Esophagus mucosa (tissue), 1 donor: ENCODE data around the gene RBFOX1. TPM values are rescaled to one million over a fixed set of nuclear protein-coding genes. Genes with fewer than 3 reads are reported as not detected.

Experiments
- ATAC-seq: fragments of 200-7000 bp; cut with Tn5 transposase; one replicate; pipeline ENCODE4 v1.9.1; 2020
- total RNA-seq: library from RNA; stranded (reverse); gene quantifications from one replicate; pipeline ENCODE4 v1.2.4, GENCODE V29; 2023
- donor health status: DM: yes; HTN: yes; CAD: no.

The RBFOX1 gene
- total RNA-seq, 1 donor from 2014 or later: not detected

- no peak for ATAC-seq
These were observed 42.0 kb downstream of the RBFOX1 start for GRCh38 chr16:7374614-7375174.

GRCh38 chr16:7376227-7376626 lies 43.6 kb downstream of the RBFOX1 start:
- no peak for ATAC-seq

- ATAC-seq: no peak
These were observed 44.6 kb downstream of the RBFOX1 start for GRCh38 chr16:7377231-7377630.

- ATAC-seq: no peak
These were observed 45.5 kb downstream of the RBFOX1 start for GRCh38 chr16:7378024-7378695.

GRCh38 chr16:7380441-7380840 lies 47.8 kb downstream of the RBFOX1 start:
- ATAC-seq: no peak

GRCh38 chr16:7380911-7381310 lies 48.3 kb downstream of the RBFOX1 start:
- ATAC-seq: no peak

GRCh38 chr16:7381671-7382070 lies 49.0 kb downstream of the RBFOX1 start:
- no peak for ATAC-seq

- ATAC-seq: no peak
These were observed 49.9 kb downstream of the RBFOX1 start for GRCh38 chr16:7382521-7382920.

GRCh38 chr16:7390974-7391373 lies 58.3 kb downstream of the RBFOX1 start:
- ATAC-seq: no peak

- ATAC-seq: no peak
These were observed 59.0 kb downstream of the RBFOX1 start for GRCh38 chr16:7391694-7392093.

- ATAC-seq: no peak
These were observed 59.6 kb downstream of the RBFOX1 start for GRCh38 chr16:7392206-7392605.

- no peak for ATAC-seq
These were observed 61.0 kb downstream of the RBFOX1 start for GRCh38 chr16:7393680-7394079.

- no peak for ATAC-seq
These were observed 62.2 kb downstream of the RBFOX1 start for GRCh38 chr16:7394720-7395336.

- no peak for ATAC-seq
These were observed 65.3 kb downstream of the RBFOX1 start for GRCh38 chr16:7397901-7398300.

GRCh38 chr16:7398536-7398935 lies 65.9 kb downstream of the RBFOX1 start:
- ATAC-seq: no peak

- no peak for ATAC-seq
These were observed 66.7 kb downstream of the RBFOX1 start for GRCh38 chr16:7399296-7399695.

GRCh38 chr16:7400117-7400890 lies 67.7 kb downstream of the RBFOX1 start:
- ATAC-seq: no peak

GRCh38 chr16:7404217-7404616 lies 71.6 kb downstream of the RBFOX1 start:
- no peak for ATAC-seq

GRCh38 chr16:7405166-7405565 lies 72.5 kb downstream of the RBFOX1 start:
- peak; percentile 86 for ATAC-seq

- ATAC-seq: no peak
These were observed 76.2 kb downstream of the RBFOX1 start for GRCh38 chr16:7408700-7409365.

GRCh38 chr16:7419441-7419840 lies 86.8 kb downstream of the RBFOX1 start:
- ATAC-seq: no peak

GRCh38 chr16:7420079-7420478 lies 87.4 kb downstream of the RBFOX1 start:
- no peak for ATAC-seq

- no peak for ATAC-seq
These were observed 88.2 kb downstream of the RBFOX1 start for GRCh38 chr16:7420843-7421242.
